SK-N-SH treated with all-trans-retinoic acid at 6 μM for 48 hours (cell line): ENCODE data around the gene GTF2E1.

Experiments
- ARNTL ChIP-seq: fragments of 450-650 bp; formaldehyde crosslinking; IDR thresholded peaks from 2 replicates; pipeline ENCODE4 v1.5.0; 2020; ENCODE audit warnings: low read depth, mild to moderate bottlenecking, moderate library complexity, borderline replicate concordance
- CREB5 ChIP-seq: fragments of 250-450 bp; sonication (Bioruptor Pico); IDR thresholded peaks from 2 replicates; pipeline ENCODE4 v1.5.1; 2020; ENCODE audit warnings: low read depth, mild to moderate bottlenecking, moderate library complexity
- OSR1 ChIP-seq: fragments of 250-450 bp; sonication (Bioruptor Pico); IDR thresholded peaks from 2 replicates; pipeline ENCODE4 v1.8.0; 2022; ENCODE audit warnings: moderate library complexity, mild to moderate bottlenecking, inconsistent platforms
- PATZ1 ChIP-seq: fragments of 250-450 bp; sonication (Bioruptor Pico); IDR thresholded peaks from 2 replicates; pipeline ENCODE4 v1.8.0; 2020; ENCODE audit warnings: mild to moderate bottlenecking, moderate library complexity, borderline replicate concordance
- PPARA ChIP-seq: fragments of 250-450 bp; sonication (Bioruptor Pico); IDR thresholded peaks from 2 replicates; pipeline ENCODE4 v1.5.0; 2020; ENCODE audit warnings: mild to moderate bottlenecking, borderline replicate concordance
- TOX ChIP-seq: fragments of 250-450 bp; sonication (Bioruptor Pico); IDR thresholded peaks from 2 replicates; pipeline ENCODE4 v1.8.0; 2021; ENCODE audit warnings: mild to moderate bottlenecking, moderate library complexity, borderline replicate concordance
- ZC3H10 ChIP-seq: fragments of 250-450 bp; sonication (Bioruptor Pico); IDR thresholded peaks from 2 replicates; pipeline ENCODE4 v1.5.1; 2021; ENCODE audit warnings: mild to moderate bottlenecking, moderate library complexity
- ZFP3 ChIP-seq: fragments of 250-450 bp; sonication (Bioruptor Pico); IDR thresholded peaks from 2 replicates; pipeline ENCODE4 v1.5.0; 2020; ENCODE audit warnings: mild to moderate bottlenecking, moderate library complexity
- ZNF70 ChIP-seq: fragments of 450-650 bp; formaldehyde crosslinking; IDR thresholded peaks from 2 replicates; pipeline ENCODE4 v1.5.0; 2020; ENCODE audit warnings: mild to moderate bottlenecking, moderate library complexity
- ZNF8 ChIP-seq: fragments of 450-650 bp; formaldehyde crosslinking; IDR thresholded peaks from 2 replicates; pipeline ENCODE4 v1.5.0; 2020; ENCODE audit warnings: mild to moderate bottlenecking, moderate library complexity

GRCh38 chr3:120693439-120694171, 48.9 kb upstream of the GTF2E1 start:
- no peak for TF ChIP-seq TOX (CRISPR knock-in tag)
- no peak for TF ChIP-seq ZFP3 (CRISPR knock-in tag)
- TF ChIP-seq CREB5 (CRISPR knock-in tag) = no peak
- TF ChIP-seq ZNF70 (CRISPR knock-in tag) = no peak
- no peak for TF ChIP-seq OSR1 (CRISPR knock-in tag)
- no peak for TF ChIP-seq ZC3H10
- no peak for TF ChIP-seq ARNTL (CRISPR knock-in tag)
- TF ChIP-seq PPARA = no peak
- TF ChIP-seq ZNF8 = no peak
- no peak for TF ChIP-seq PATZ1 (CRISPR knock-in tag)
